SH-SY5Y (cell line): ENCODE results near the gene GH2.

Experiments used
- GATA2 ChIP-seq: IDR thresholded peaks from 2 replicates; pipeline ENCODE4 v1.6.1; 2011; ENCODE audit warnings: mild to moderate bottlenecking, low read depth, low read length
- GATA3 ChIP-seq: IDR thresholded peaks from 2 replicates; pipeline ENCODE4 v1.6.1; 2011; ENCODE audit warnings: low read depth, mild to moderate bottlenecking, low read length, moderate library complexity

- no peak for TF ChIP-seq GATA2
- TF ChIP-seq GATA3: no peak
These were observed 40.2 kb downstream of the GH2 start for GRCh38 chr17:63841350-63842172.
